Activated gamma-delta T cell treated with anti-CD3 and anti-CD28 coated beads, Interleukin-2, amount 50 U/mL, for 16 hours (primary cell): ENCODE results near the gene OR2L13.
"Not testable (repeated sequence)": the region's sequence is repeated elsewhere in the genome, so short reads cannot be mapped to it uniquely, and the experiment has no call there.

Source experiments
- DNase-seq: peaks from one replicate; pipeline ENCODE4 v3.0.0-alpha.2; 2020; ENCODE audit warnings: low read depth

Gene OR2L13

GRCh38 chr1:248094884-248095283 lies at the start of gene OR2L13:
Gene OR2L13, plus strand, starts transcription at chr1:248095184. Its CDS starts 4,192 bp downstream, at chr1:248099376.
- DNase-seq = no peak

- no peak for DNase-seq
Observed at GRCh38 chr1:248045209-248045608, 49.8 kb upstream of the OR2L13 start.

GRCh38 chr1:248046536-248046935 lies 48.4 kb upstream of the OR2L13 start, which contains the start of gene OR2L3:
Gene OR2L3, plus strand, starts transcription at chr1:248046836. Its CDS starts 13,846 bp downstream, at chr1:248060682.
- DNase-seq = no peak

GRCh38 chr1:248047008-248047407 lies 48.0 kb upstream of the OR2L13 start:
- DNase-seq = no peak

- no peak for DNase-seq
Observed at GRCh38 chr1:248054671-248055070, 40.3 kb upstream of the OR2L13 start.

- no peak for DNase-seq
Observed at GRCh38 chr1:248055261-248055660, 39.7 kb upstream of the OR2L13 start.

GRCh38 chr1:248065071-248065470 lies 29.9 kb upstream of the OR2L13 start:
- no peak for DNase-seq

- no peak for DNase-seq
Observed at GRCh38 chr1:248065604-248066003, 29.4 kb upstream of the OR2L13 start.

- not testable (repeated sequence) for DNase-seq
Observed at GRCh38 chr1:248083864-248084263, 11.1 kb upstream of the OR2L13 start.

GRCh38 chr1:248098529-248098928 lies 3.5 kb downstream of the OR2L13 start:
- DNase-seq = no peak

- DNase-seq = no peak
Observed at GRCh38 chr1:248102847-248103246, 7.9 kb downstream of the OR2L13 start.

GRCh38 chr1:248111157-248111556 lies 16.2 kb downstream of the OR2L13 start:
- DNase-seq = no peak

GRCh38 chr1:248114890-248115289 lies 19.9 kb downstream of the OR2L13 start:
- DNase-seq = no peak

- no peak for DNase-seq
Observed at GRCh38 chr1:248127653-248128052, 32.7 kb downstream of the OR2L13 start.

- DNase-seq = no peak
Observed at GRCh38 chr1:248136811-248137210, 41.8 kb downstream of the OR2L13 start.

- DNase-seq = no peak
Observed at GRCh38 chr1:248140846-248141245, 45.9 kb downstream of the OR2L13 start.

- no peak for DNase-seq
Observed at GRCh38 chr1:248143311-248143710, 48.3 kb downstream of the OR2L13 start.

- no peak for DNase-seq
Observed at GRCh38 chr1:248144513-248145198, 49.7 kb downstream of the OR2L13 start, which contains the start of gene OR2M5. Gene OR2M5, plus strand, starts transcription at chr1:248145148. Its CDS starts 0 bp downstream, at chr1:248145148.
